Prostate gland (tissue), 2 donors: ENCODE measurements around the gene RPL7A. TPM values are rescaled to one million over a fixed set of nuclear protein-coding genes. Genes with fewer than 3 reads are reported as not detected.

Source experiments
- DNase-seq: peaks from one replicate; pipeline ENCODE4 v3.0.0-alpha.2; 2019; ENCODE audit warnings: low spot score
- H3K27ac ChIP-seq, 2 donors: fragments of 200-600 bp; sonication (generic); 2 replicates each; pipeline ENCODE4 v1.5.1; 2017 to 2019
- H3K27me3 ChIP-seq: fragments of 200-600 bp; sonication (generic); replicated peaks from 2 replicates; pipeline ENCODE4 v1.5.1; 2019; ENCODE audit not compliant: insufficient read depth
- H3K36me3 ChIP-seq, 2 donors: fragments of 200-600 bp; sonication (generic); 1 replicate in 1 of 2; 2 replicates in 1 of 2; pipeline versions ENCODE4 v1.5.1 to v1.8.1; 2017 to 2019
- H3K4me1 ChIP-seq: fragments of 200-600 bp; sonication (generic); replicated peaks from 2 replicates; pipeline ENCODE4 v1.5.1; 2019
- H3K4me3 ChIP-seq, 2 donors: fragments of 200-600 bp; sonication (generic); 2 replicates each; pipeline ENCODE4 v1.5.1; 2017 to 2019
- H3K9me3 ChIP-seq: fragments of 200-600 bp; sonication (generic); 2 replicates; pipeline ENCODE4 v1.5.1; 2017
- CTCF ChIP-seq, 4 experiments: fragments of 200-600 bp in 2 of 4; fragments of 450-650 bp in 2 of 4; sonication (generic) in 2 of 4; IDR thresholded peaks; 1 replicate in 3 of 4; 2 replicates in 1 of 4; pipeline ENCODE4 v1.5.1; 2016 to 2019; ENCODE audit warnings: antibody characterized with exemption in 4 of 4, mild to moderate bottlenecking in 2 of 4, moderate library complexity in 2 of 4
- POLR2A ChIP-seq: fragments of 450-650 bp; IDR thresholded peaks from one replicate; pipeline ENCODE4 v1.6.1; 2016; ENCODE audit warnings: antibody characterized with exemption, mild to moderate bottlenecking
- POLR2AphosphoS5 ChIP-seq: sonication (generic); formaldehyde crosslinking; IDR thresholded peaks from one replicate; pipeline ENCODE4 v1.6.1; 2017; ENCODE audit warnings: antibody characterized with exemption
- WGBS: methylation state at CpG from one replicate; pipeline ENCODE4 v1.1.5; 2018; 5-methylcytosine and 5-hydroxymethylcytosine counted together
- intact Hi-C: fragments of 100-400 bp; cut with DNase I; formaldehyde crosslinking; loops from one replicate; pipeline ENCODE4 v1.14.2; 2022
- total RNA-seq, 2 donors: library from RNA; depleted of rRNA; stranded (reverse); fragments of >200 nt; gene quantifications; one replicate each; pipeline ENCODE4 v1.1.0, GENCODE V29; 2016

Gene RPL7A
- total RNA-seq, 2 donors from 2014 or later = 1,667 to 2,501 TPM

DNA sequence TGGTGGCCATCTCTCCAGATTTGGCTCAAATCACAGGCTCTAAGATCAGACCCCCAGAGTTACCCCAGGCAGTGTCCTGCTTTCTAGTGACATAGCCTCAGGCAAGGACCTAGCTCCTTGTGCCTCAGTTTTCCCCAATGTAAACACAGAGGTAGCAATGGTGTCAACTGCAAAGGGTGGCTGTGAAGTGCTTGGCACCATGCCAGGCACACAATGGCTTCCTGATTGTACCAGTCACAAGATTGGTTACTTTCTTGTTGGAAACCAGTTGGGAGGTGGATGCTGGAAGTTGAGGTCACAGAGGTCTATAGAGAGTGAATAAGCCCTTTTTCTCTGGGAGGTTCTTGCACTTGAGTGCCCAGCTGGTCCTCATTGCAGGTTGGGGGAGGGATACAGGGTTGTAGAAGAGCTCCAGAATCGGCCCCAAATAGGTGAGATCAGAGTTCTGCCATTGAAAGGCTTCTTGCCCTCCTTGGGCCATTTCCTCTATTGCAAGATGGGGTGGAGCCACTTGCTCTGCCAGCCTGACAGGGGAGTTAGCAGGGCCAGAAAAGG is 30.5 kb downstream of the RPL7A start:
- H3K27ac ChIP-seq = no peak overlapping the region
- H3K4me1 ChIP-seq = no peaks in the 10 kb centered on the region
- H3K4me3 ChIP-seq = no peak overlapping the region
- no peaks in the 10 kb centered on the region for H3K9me3 ChIP-seq
- no peaks in the 10 kb centered on the region for H3K36me3 ChIP-seq
- intact Hi-C loops = loop anchor here (10.0 kb wide), 1 partner anchor 434 kb away; the partner anchor contains the start of gene TSC1
- TF ChIP-seq POLR2AphosphoS5 (no peak), CTCF (IDR thresholded peaks at IDR 0.05) (no peak), POLR2A (no peak)
- WGBS = 90% methylated on average over 1 of the region's 1 CpG
- DNase-seq = no peak
- H3K27me3 ChIP-seq = no peaks in the 10 kb centered on the region

- Histone ChIP-seq H3K4me3 (no peak overlapping the region), H3K27me3 (no peaks in the 10 kb centered on the region), H3K9me3 (no peaks in the 10 kb centered on the region), H3K4me1 (no peaks in the 10 kb centered on the region), H3K27ac (no peak overlapping the region), H3K36me3 (no peaks in the 10 kb centered on the region)
- TF ChIP-seq CTCF (IDR thresholded peaks at IDR 0.05) = no peak
- no peak for TF ChIP-seq POLR2A
- no peak for TF ChIP-seq POLR2AphosphoS5
- 92% methylated on average over 13 of the region's 14 CpGs for WGBS
- DNase-seq = no peak
- intact Hi-C loops = loop anchor here (10.0 kb wide), 1 partner anchor 435 kb away; the partner anchor contains the start of gene TSC1
These were observed 31.4 kb downstream of the RPL7A start for GRCh38 chr9:133379153-133380086.

GRCh38 chr9:133380734-133381133 is 32.7 kb downstream of the RPL7A start:
- intact Hi-C loops = no loop called here
- WGBS = 74% methylated on average over 4 of the region's 4 CpGs
- Histone ChIP-seq H3K27me3 (no peaks in the 10 kb centered on the region), H3K4me3 (no peak overlapping the region), H3K4me1 (no peaks in the 10 kb centered on the region), H3K9me3 (no peaks in the 10 kb centered on the region), H3K36me3 (no peaks in the 10 kb centered on the region), H3K27ac (no peak overlapping the region)
- no peak for TF ChIP-seq POLR2A
- no peak for TF ChIP-seq POLR2AphosphoS5
- TF ChIP-seq CTCF (IDR thresholded peaks at IDR 0.05) = no peak
- no peak for DNase-seq

DNA sequence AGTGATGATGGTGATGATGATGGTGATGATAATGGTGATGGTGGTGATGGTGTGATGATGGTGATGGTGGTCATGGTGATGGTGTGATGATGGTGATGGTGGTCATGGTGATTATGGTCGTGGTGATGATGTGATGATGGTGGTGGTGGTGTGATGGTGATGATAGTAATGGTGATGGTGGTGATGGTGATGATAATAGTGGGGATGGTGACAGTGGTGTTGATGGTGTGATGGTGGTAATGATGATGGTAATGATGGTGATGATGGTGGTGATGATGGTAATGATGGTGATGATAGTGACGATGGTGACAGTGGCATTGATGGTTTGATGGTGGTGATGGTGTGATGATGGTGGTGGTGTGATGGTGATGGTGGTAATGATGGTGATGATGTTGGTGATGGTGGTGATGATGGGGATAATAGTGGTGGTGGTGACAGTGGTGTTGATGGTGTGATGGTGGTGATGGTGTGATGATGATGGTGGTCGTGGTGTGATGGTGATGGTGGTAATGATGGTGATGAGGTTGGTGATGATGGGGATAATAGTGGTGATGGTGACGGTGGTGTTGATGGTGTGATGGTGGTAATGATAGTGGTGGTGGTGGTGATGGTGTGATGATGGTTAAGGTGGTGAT is 34.6 kb downstream of the RPL7A start:
- TF ChIP-seq CTCF (IDR thresholded peaks at IDR 0.05) (no peak), POLR2A (no peak), POLR2AphosphoS5 (no peak)
- no peaks in the 10 kb centered on the region for H3K36me3 ChIP-seq
- intact Hi-C loops = no loop called here
- no peaks in the 10 kb centered on the region for H3K27me3 ChIP-seq
- no peaks in the 10 kb centered on the region for H3K9me3 ChIP-seq
- no peak overlapping the region for H3K4me3 ChIP-seq
- 93% methylated on average over 4 of the region's 4 CpGs for WGBS
- no peak for DNase-seq
- no peaks in the 10 kb centered on the region for H3K4me1 ChIP-seq
- H3K27ac ChIP-seq = no peak overlapping the region
